GM18868 (cell line): ENCODE data around the gene SOX10.

Experiments used
- ATAC-seq: cut with Tn5 transposase; IDR thresholded peaks from one replicate; pipeline ENCODE4 v1.9.1; 2021; ENCODE audit warnings: mild to moderate bottlenecking, moderate library complexity; ENCODE audit not compliant: unreplicated experiment

The SOX10 gene

GRCh38 chr22:37932401-37932800, 52.0 kb downstream of the SOX10 start:
- ATAC-seq: no peak

DNA sequence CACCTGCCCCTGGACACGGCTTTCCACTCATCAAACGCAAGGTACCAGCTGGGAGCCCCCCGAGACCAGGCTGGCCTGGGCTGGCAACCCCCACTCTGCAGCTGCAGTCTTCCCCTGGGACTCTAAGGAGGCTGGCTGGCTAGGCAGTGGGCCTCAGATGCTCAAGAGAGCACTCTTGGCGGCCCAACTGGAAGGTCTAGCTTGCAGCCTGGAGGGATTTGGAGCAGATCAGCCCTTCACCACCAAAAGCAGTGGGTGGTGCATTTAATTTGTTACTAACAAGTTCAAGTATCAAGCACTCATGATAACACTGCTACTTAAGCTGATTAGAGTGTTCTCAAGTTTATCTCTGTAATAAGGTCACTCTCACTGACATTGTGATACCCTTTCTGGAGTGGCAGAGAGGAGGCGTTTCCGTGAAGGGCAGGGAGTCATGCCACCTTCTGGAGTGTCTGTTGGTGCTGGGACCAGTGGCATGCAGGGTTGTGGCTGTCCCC, 52.4 kb downstream of the SOX10 start:
- ATAC-seq: no peak

GRCh38 chr22:37930952-37931440, 53.4 kb downstream of the SOX10 start:
- ATAC-seq: no peak

DNA sequence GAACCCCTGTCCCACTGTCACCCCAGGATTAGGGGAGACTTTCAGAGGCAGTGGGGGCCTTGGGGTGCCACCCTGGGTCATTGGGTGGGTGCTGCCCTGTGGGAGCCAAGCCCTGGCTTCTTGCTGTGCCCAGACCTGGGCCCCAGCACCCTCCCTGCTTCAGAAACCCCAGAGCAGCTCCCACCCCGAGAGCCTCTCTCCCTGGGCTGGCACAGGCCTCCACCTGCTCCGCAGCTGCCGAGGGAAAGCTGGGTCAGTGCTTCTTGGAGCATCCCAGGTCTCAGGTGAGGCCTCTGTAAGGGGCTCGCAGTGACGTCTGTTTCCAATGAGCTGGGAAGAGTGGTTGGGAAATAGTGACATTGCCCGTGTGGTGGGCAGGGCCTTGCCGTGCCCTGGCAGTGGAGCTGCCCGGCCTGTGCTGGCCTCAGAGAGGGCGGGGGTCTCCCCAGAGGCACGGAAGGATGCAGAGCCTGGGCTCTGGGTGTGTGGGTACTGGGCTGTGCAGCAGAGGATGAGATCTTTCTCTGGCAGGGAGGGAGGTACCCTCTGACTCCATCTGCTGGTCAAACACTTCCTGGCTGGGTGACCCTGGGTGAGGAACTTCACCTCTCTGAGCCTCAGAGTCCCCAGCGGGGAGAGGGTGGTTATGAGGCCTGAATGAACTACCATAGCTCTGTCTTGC, 53.9 kb downstream of the SOX10 start:
- ATAC-seq: no peak

DNA sequence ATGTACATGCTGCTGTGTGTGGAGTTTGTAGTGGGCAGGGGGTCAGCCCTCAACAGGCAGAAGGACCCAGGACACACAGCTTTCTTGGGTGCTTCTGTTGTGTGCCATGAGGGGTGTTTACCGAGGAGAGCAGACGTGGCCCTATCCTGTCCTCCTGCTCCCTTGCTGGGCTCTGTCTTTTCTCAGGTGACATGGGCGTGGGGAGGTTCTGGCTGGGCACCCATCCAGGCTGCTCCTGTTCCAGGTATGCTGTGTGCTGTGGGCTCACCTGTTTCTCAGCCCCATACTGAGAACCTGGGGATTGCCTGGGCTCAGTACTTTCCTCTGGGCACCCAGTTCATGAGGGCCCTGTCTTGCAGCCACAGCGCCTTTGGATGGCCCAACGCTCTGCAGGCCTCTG, 55.0 kb downstream of the SOX10 start:
- ATAC-seq: no peak

DNA sequence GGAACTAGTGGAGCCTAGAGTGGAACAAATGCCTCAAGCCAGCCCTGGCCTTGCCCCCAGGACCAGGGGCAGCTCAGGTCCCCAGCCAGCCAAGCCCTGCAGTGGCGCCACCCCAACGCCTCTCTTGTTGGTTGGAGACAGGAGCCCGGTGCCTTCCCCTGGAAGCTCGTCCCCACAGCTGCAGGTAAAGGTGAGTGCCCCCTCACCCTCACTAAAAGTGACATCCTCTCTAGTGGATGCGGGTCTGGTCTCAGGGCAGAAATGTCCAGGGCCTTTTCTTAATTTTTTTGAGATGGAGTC, 56.8 kb downstream of the SOX10 start:
- ATAC-seq: no peak

DNA sequence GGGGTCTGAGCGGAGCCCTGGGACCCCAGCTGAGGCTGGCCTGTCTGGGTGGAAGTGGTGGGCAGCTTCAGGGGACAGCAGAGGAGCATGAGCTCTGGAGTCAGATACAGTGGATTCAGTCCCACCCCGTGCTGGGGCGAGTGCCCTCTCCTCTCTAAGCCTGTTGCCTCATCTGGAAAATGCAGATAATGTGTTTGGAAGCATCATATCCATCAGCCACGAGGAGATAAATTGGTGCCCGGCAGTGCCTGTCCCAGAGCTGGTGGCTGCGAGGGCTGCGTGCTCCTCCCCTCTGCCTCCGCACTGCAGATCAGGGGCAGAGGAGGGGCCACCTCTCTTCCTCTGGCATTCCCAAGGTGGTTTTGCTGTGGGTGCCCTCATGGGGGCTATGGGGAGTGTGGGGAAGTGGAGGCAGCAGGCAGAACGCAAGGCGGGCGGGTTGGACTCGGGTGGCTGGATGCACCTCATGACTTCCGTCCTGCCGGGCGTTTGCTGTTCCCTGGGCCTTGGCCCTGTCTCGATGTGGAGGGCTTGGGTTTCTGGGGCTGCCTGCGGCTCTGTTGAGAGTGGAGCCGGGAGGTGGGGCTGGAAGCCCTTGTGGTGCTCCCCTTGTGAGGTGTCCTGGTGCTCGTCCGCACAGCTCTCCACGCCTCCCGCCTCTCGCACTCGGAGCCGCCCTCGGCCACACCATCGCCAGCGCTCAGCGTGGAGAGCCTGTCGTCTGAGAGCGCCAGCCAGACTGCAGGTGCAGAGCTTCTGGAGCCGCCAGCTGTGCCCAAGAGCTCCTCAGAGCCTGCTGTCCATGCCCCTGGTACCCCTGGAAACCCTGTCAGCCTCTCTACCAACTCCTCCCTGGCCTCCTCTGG, 57.4 kb downstream of the SOX10 start:
- no peak for ATAC-seq

DNA sequence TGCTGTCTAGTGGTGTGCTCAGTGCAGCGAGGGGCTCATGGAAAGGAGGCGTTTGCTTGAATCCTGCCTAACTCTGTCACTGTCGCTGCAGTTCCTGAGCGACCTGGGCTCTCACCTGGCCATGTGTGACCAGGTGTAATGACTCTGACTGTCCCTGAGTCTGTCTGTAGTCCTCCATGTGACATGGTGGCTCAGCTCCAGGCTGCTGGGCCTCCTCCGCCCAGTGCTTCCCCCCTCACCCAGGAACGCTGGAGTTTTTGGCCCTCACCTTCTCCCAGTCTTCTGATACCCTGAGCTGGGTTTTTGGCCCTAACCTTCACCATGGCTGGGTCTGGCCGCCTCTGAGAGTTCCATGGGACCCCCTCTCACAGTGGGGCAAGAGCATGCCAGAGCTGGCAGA, 58.0 kb downstream of the SOX10 start:
- no peak for ATAC-seq

DNA sequence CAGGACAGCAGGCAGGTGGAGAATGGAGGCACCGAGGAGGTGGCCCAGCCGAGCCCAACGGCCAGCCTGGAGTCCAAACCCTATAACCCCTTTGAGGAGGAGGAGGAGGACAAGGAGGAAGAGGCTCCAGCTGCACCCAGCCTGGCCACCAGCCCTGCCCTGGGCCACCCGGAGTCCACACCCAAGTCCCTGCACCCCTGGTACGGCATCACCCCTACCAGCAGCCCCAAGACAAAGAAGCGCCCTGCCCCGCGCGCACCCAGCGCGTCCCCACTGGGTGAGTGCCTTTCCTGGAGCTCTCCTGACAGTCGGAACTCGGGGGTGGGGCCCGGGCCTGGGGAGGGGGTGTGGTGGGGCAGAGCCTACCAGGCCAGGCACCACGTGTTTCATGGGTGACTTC, 58.6 kb downstream of the SOX10 start:
- ATAC-seq: no peak

- ATAC-seq: no peak
Observed at GRCh38 chr22:37925330-37925729, 59.0 kb downstream of the SOX10 start.

GRCh38 chr22:37924386-37925065, 59.8 kb downstream of the SOX10 start:
- ATAC-seq: no peak

DNA sequence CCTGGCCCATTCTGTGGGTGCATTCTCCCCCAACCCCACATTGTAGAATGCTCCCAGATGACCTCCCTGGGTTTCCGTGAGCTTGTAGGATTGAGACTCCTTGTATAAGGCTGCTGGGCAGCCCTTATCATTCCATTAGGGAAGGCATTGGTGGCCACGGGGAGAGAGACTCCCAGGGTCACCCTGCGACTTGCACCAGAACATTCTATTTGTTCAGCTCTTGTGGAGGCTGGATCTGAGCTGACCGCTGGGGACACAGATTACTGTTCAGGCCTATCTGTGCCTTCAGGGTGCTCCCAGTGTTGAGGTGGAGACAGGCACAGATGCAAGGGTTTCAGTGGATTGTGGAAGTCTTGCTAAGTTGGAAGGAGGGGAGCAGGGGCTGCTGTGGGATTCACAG, 60.4 kb downstream of the SOX10 start:
- no peak for ATAC-seq
